Tibial nerve (tissue), 4 donors: ENCODE data around the gene HPSE2. TPM values are rescaled to one million over a fixed set of nuclear protein-coding genes. Genes with fewer than 3 reads are reported as not detected.

Experiments used
- DNase-seq, 2 donors: peaks; one replicate each; pipeline ENCODE4 v3.0.0-alpha.2; 2019; ENCODE audit warnings: low spot score in 2 of 2
- H3K27ac ChIP-seq, 4 donors: fragments of 200-600 bp; sonication (generic) in 3 of 4; one replicate each; pipeline ENCODE4 v1.5.1; 2017 to 2019; ENCODE audit warnings: mild to moderate bottlenecking in 1 of 4
- H3K27me3 ChIP-seq, 2 donors: fragments of 200-600 bp; sonication (generic) in 1 of 2; one replicate each; pipeline versions ENCODE4 v1.5.1 to v1.6.0; 2017 to 2019
- H3K36me3 ChIP-seq, 3 donors: fragments of 200-600 bp; sonication (generic); one replicate each; pipeline ENCODE4 v1.5.1; 2018 to 2019
- H3K4me1 ChIP-seq, 4 donors: fragments of 200-600 bp; sonication (generic) in 3 of 4; one replicate each; pipeline ENCODE4 v1.5.1; 2017 to 2019
- H3K4me3 ChIP-seq, 4 donors: fragments of 200-600 bp; sonication (generic) in 3 of 4; one replicate each; pipeline ENCODE4 v1.5.1; 2017 to 2019; ENCODE audit warnings: mild to moderate bottlenecking in 1 of 4, moderate library complexity in 1 of 4
- H3K9me3 ChIP-seq, 4 donors: fragments of 200-600 bp; sonication (generic) in 3 of 4; one replicate each; pipeline ENCODE4 v1.5.1; 2017 to 2019
- EP300 ChIP-seq, 2 donors: sonication (generic); formaldehyde crosslinking; IDR thresholded peaks; one replicate each; pipeline ENCODE4 v1.6.1; 2017; ENCODE audit warnings: antibody characterized with exemption in 2 of 2, mild to moderate bottlenecking in 1 of 2
- POLR2A ChIP-seq, 2 donors: fragments of 450-650 bp; IDR thresholded peaks; one replicate each; pipeline ENCODE4 v1.6.1; 2017; ENCODE audit warnings: antibody characterized with exemption in 2 of 2, mild to moderate bottlenecking in 2 of 2, moderate library complexity in 2 of 2
- WGBS, 2 donors: methylation state at CpG; one replicate each; pipeline ENCODE4 v1.1.5; 2018; 5-methylcytosine and 5-hydroxymethylcytosine counted together
- total RNA-seq, 4 donors: library from RNA; depleted of rRNA; stranded (reverse); fragments of >200 nt; gene quantifications; one replicate each; pipeline ENCODE4 v1.1.0, GENCODE V29; 2016
- TF ChIP-seq, protein P1 (sequence below), 5 experiments: fragments of 200-600 bp in 3 of 5; fragments of 450-650 bp in 2 of 5; sonication (generic) in 3 of 5; IDR thresholded peaks; one replicate each; pipeline ENCODE4 v1.5.1; 2016 to 2019; ENCODE audit warnings: antibody characterized with exemption in 5 of 5, mild to moderate bottlenecking in 3 of 5, moderate library complexity in 2 of 5

HPSE2 gene
- total RNA-seq, 4 donors from 2014 or later = 0.63 TPM; not detected in 3

- peak in 1 of 2 donors; percentile 9 for DNase-seq
- Histone ChIP-seq H3K36me3 (no peaks in the 10 kb centered on the region), H3K27ac (no peak overlapping the region), H3K27me3 (no peaks in the 10 kb centered on the region), H3K9me3 (peaks cover 0 to 12% (median 0%) of the 10 kb centered on the region in 4 donors), H3K4me3 (no peak overlapping the region), H3K4me1 (no peaks in the 10 kb centered on the region)
- TF ChIP-seq, protein P1, sequence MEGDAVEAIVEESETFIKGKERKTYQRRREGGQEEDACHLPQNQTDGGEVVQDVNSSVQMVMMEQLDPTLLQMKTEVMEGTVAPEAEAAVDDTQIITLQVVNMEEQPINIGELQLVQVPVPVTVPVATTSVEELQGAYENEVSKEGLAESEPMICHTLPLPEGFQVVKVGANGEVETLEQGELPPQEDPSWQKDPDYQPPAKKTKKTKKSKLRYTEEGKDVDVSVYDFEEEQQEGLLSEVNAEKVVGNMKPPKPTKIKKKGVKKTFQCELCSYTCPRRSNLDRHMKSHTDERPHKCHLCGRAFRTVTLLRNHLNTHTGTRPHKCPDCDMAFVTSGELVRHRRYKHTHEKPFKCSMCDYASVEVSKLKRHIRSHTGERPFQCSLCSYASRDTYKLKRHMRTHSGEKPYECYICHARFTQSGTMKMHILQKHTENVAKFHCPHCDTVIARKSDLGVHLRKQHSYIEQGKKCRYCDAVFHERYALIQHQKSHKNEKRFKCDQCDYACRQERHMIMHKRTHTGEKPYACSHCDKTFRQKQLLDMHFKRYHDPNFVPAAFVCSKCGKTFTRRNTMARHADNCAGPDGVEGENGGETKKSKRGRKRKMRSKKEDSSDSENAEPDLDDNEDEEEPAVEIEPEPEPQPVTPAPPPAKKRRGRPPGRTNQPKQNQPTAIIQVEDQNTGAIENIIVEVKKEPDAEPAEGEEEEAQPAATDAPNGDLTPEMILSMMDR (IDR thresholded peaks at IDR 0.05) = no peak
- TF ChIP-seq POLR2A (IDR thresholded peaks at IDR 0.05) (no peak), EP300 (IDR thresholded peaks at IDR 0.05) (no peak)
Measured at GRCh38 chr10:98659951-98660350, 575.7 kb downstream of the HPSE2 start.

- no peaks in the 10 kb centered on the region for H3K4me1 ChIP-seq
- no peak for DNase-seq
- H3K36me3 ChIP-seq = no peaks in the 10 kb centered on the region
- no peak overlapping the region for H3K27ac ChIP-seq
- no peaks in the 10 kb centered on the region for H3K9me3 ChIP-seq
- no peak overlapping the region for H3K4me3 ChIP-seq
- TF ChIP-seq POLR2A (IDR thresholded peaks at IDR 0.05) = no peak
- no peak for TF ChIP-seq EP300 (IDR thresholded peaks at IDR 0.05)
- TF ChIP-seq, protein P1 (IDR thresholded peaks at IDR 0.05) = no peak
- no peaks in the 10 kb centered on the region for H3K27me3 ChIP-seq
Measured at GRCh38 chr10:98655492-98655891, 580.2 kb downstream of the HPSE2 start.

DNA sequence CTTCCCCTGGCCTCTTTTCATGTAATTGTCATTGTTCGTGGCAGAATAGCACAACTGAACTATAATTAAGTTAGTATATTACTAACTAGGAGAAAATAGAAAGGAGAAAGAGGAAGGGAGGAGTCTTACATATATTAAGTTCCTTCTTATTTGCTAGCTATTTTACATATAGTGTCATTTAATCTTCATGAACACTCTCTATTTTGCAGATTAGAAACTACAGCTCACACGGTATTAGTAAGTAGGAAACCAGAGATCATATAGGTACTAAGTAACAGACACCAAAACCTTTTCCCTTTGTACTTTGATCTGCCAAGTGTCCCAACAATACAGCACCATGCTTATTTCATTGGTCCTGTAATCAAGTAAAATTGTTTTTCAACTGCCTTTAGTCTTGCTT is 586.5 kb downstream of the HPSE2 start:
- Histone ChIP-seq H3K27ac (no peak overlapping the region), H3K36me3 (no peaks in the 10 kb centered on the region), H3K27me3 (no peaks in the 10 kb centered on the region), H3K4me3 (no peak overlapping the region), H3K4me1 (no peaks in the 10 kb centered on the region), H3K9me3 (no peaks in the 10 kb centered on the region)
- DNase-seq = no peak
- TF ChIP-seq POLR2A (IDR thresholded peaks at IDR 0.05) (no peak), EP300 (IDR thresholded peaks at IDR 0.05) (no peak)
- TF ChIP-seq, protein P1 (IDR thresholded peaks at IDR 0.05) = no peak
- WGBS, 2 donors = 49 to 53% methylated on average over 2 of the region's 2 CpGs

DNA sequence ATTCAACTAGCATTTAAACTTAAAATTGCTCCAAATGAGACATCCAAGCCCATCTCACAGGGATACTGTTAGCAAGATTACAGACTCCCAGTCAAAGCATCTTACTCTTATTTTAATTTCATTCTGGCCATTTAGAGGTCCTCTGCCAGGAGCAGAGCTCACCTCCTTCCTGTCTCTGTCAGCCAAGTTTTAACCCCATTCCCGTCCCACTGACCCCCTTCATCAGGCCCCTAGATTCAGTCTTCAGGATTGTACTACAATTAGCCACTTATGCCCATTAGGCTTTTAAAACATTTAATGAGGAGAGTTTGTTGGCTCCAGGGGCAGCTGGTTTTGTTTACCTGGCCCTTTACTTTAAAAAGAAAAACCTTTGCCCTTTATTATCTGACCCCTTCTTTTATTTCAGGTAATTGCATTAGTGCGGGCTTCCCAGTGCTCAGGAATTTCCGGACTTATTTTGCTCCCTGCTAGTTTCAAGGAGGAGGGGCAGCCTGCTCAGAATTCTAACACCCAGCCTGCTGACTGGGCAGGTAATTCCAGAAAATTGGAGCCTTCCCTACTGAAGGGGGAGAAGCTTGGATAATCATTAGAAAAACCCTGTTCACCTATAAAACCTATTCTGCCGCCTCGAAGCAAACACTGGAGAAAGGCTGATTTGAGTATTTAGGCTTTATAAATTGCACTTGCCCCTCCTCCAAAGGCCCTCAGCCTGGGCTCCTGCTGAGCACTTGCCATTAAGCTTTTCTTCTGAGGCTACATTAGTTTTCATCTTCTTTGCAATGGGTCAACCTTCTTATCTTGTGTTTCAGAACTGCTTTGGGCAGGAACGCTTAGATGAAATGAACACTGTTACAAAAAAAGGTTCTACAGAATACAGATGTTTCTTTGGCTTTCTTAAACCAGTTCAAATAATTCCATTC is 588.4 kb downstream of the HPSE2 start:
- H3K36me3 ChIP-seq = no peaks in the 10 kb centered on the region
- TF ChIP-seq EP300 (IDR thresholded peaks at IDR 0.05) = no peak
- TF ChIP-seq, protein P1 (IDR thresholded peaks at IDR 0.05) = no peak
- no peak for TF ChIP-seq POLR2A (IDR thresholded peaks at IDR 0.05)
- no peak for DNase-seq
- no peaks in the 10 kb centered on the region for H3K9me3 ChIP-seq
- no peak overlapping the region for H3K4me3 ChIP-seq
- WGBS, 2 donors = 19 to 26% methylated on average over 6 of the region's 6 CpGs
- no peaks in the 10 kb centered on the region for H3K27me3 ChIP-seq
- no peak overlapping the region for H3K27ac ChIP-seq
- H3K4me1 ChIP-seq = no peaks in the 10 kb centered on the region

- no peak for TF ChIP-seq EP300 (IDR thresholded peaks at IDR 0.05)
- no peak for TF ChIP-seq POLR2A (IDR thresholded peaks at IDR 0.05)
- TF ChIP-seq, protein P1 (IDR thresholded peaks at IDR 0.05) = no peak
- no peaks in the 10 kb centered on the region for H3K9me3 ChIP-seq
- no peaks in the 10 kb centered on the region for H3K4me1 ChIP-seq
- no peaks in the 10 kb centered on the region for H3K27me3 ChIP-seq
- H3K4me3 ChIP-seq = no peak overlapping the region
- DNase-seq = no peak
- no peak overlapping the region for H3K27ac ChIP-seq
- WGBS, 2 donors = 71 to 86% methylated on average over 1 of the region's 1 CpG
- no peaks in the 10 kb centered on the region for H3K36me3 ChIP-seq
Measured at GRCh38 chr10:98644466-98644865, 591.2 kb downstream of the HPSE2 start.
